CD14-positive monocyte (primary cell): ENCODE results near the gene USP48. TPM values are rescaled to one million over a fixed set of nuclear protein-coding genes. Genes with fewer than 3 reads are reported as not detected.

Experiments
- DNase-seq, 3 donors: peaks; one replicate each; pipeline ENCODE4 v3.0.0-alpha.2; 2011 to 2022
- H2AFZ ChIP-seq: 2 replicates; pipeline ENCODE4 v1.6.0; 2012; ENCODE audit warnings: mild to moderate bottlenecking, low read depth, low read length, inconsistent platforms; ENCODE audit not compliant: insufficient read depth, poor library complexity, severe bottlenecking
- H3K27ac ChIP-seq, 2 donors: 1 replicate in 1 of 2; 2 replicates in 1 of 2; pipeline ENCODE4 v1.5.1; 2012 to 2013; ENCODE audit warnings: low read length in 2 of 2, control low read depth in 1 of 2, inconsistent platforms in 1 of 2, low read depth in 1 of 2, mild to moderate bottlenecking in 1 of 2
- H3K27me3 ChIP-seq, 2 donors: one replicate each; pipeline versions ENCODE4 v1.6.0 to v1.6.1; 2011 to 2013; ENCODE audit warnings: low read length in 2 of 2; ENCODE audit not compliant: control insufficient read depth in 2 of 2, insufficient read depth in 2 of 2
- H3K36me3 ChIP-seq, 2 donors: replicated peaks in 1 of 2; 1 replicate in 1 of 2; 2 replicates in 1 of 2; pipeline versions ENCODE4 v1.5.1 to v1.6.1; 2012 to 2013; ENCODE audit warnings: low read length in 2 of 2, control low read depth in 1 of 2, inconsistent platforms in 1 of 2, mild to moderate bottlenecking in 1 of 2; ENCODE audit not compliant: insufficient read depth in 2 of 2, control insufficient read depth in 1 of 2
- H3K4me1 ChIP-seq, 2 donors: 1 replicate in 1 of 2; 2 replicates in 1 of 2; pipeline versions ENCODE4 v1.5.1 to v1.6.1; 2012 to 2013; ENCODE audit warnings: low read length in 2 of 2, control low read depth in 1 of 2, inconsistent platforms in 1 of 2, mild to moderate bottlenecking in 1 of 2, moderate library complexity in 1 of 2; ENCODE audit not compliant: insufficient read depth in 2 of 2, control insufficient read depth in 1 of 2
- H3K4me2 ChIP-seq: replicated peaks from 2 replicates; pipeline ENCODE3; 2012; ENCODE audit warnings: low read length, moderate library complexity, mild to moderate bottlenecking; ENCODE audit not compliant: poor library complexity, severe bottlenecking; ENCODE audit errors: extremely low read depth
- H3K4me3 ChIP-seq, 3 experiments: fragments of 200-600 bp in 1 of 3; sonication (generic) in 1 of 3; replicated peaks in 1 of 3; 1 replicate in 2 of 3; 2 replicates in 1 of 3; pipeline ENCODE4 v1.5.1; 2011 to 2013; ENCODE audit warnings: low read length in 3 of 3, mild to moderate bottlenecking in 3 of 3, control low read depth in 2 of 3, low read depth in 2 of 3, inconsistent platforms in 1 of 3, moderate library complexity in 1 of 3
- H3K79me2 ChIP-seq: 2 replicates; pipeline ENCODE4 v1.6.0; 2012; ENCODE audit warnings: mild to moderate bottlenecking, control low read depth, inconsistent platforms, low read length, moderate library complexity; ENCODE audit not compliant: insufficient read depth
- H3K9ac ChIP-seq: 2 replicates; pipeline ENCODE4 v1.6.0; 2017; ENCODE audit warnings: low read length, mild to moderate bottlenecking; ENCODE audit not compliant: insufficient read depth, poor library complexity, severe bottlenecking
- H3K9me3 ChIP-seq, 2 donors: replicated peaks in 1 of 2; 1 replicate in 1 of 2; 2 replicates in 1 of 2; pipeline versions ENCODE4 v1.5.1 to v1.6.1; 2012 to 2013; ENCODE audit warnings: low read length in 2 of 2, control low read depth in 1 of 2; ENCODE audit not compliant: control insufficient read depth in 1 of 2, insufficient read depth in 1 of 2
- H4K20me1 ChIP-seq: 2 replicates; pipeline ENCODE4 v1.6.0; 2012; ENCODE audit warnings: mild to moderate bottlenecking, low read length, control low read depth, moderate library complexity; ENCODE audit not compliant: insufficient read depth
- H3K27ac Mint-ChIP-seq, 7 donors: one replicate each; pipeline ENCODE4 v1.8.0; 2020; ENCODE audit warnings: mild to moderate bottlenecking in 7 of 7, mixed read lengths in 7 of 7, moderate library complexity in 6 of 7, inconsistent platforms in 2 of 7
- H3K27me3 Mint-ChIP-seq, 3 donors: one replicate each; pipeline ENCODE4 v1.8.0; 2021 to 2022; ENCODE audit warnings: low read depth in 3 of 3, mild to moderate bottlenecking in 3 of 3, mixed read lengths in 3 of 3, moderate library complexity in 3 of 3, inconsistent platforms in 1 of 3
- H3K36me3 Mint-ChIP-seq, 2 donors: one replicate each; pipeline ENCODE4 v1.8.0; 2020; ENCODE audit warnings: mixed read lengths in 2 of 2, inconsistent platforms in 1 of 2, mild to moderate bottlenecking in 1 of 2
- H3K4me1 Mint-ChIP-seq: one replicate; pipeline ENCODE4 v1.8.0; 2020; ENCODE audit warnings: mild to moderate bottlenecking, mixed read lengths
- H3K4me3 Mint-ChIP-seq, 2 donors: one replicate each; pipeline ENCODE4 v1.8.0; 2020; ENCODE audit warnings: mild to moderate bottlenecking in 2 of 2, mixed read lengths in 2 of 2, moderate library complexity in 1 of 2
- H3K9me3 Mint-ChIP-seq, 7 donors: one replicate each; pipeline ENCODE4 v1.8.0; 2020 to 2022; ENCODE audit warnings: mixed read lengths in 7 of 7, mild to moderate bottlenecking in 6 of 7, moderate library complexity in 6 of 7, inconsistent platforms in 2 of 7
- WGBS: methylation state at CpG from one replicate; pipeline ENCODE4 v1.1.5; 2013; ENCODE audit warnings: missing lambda C conversion rate; ENCODE audit not compliant: insufficient coverage; 5-methylcytosine and 5-hydroxymethylcytosine counted together
- intact Hi-C, 2 donors: fragments of 100-400 bp; cut with micrococcal nuclease; formaldehyde crosslinking; loops; one replicate each; pipeline versions ENCODE4 v1.15.0 to v1.15.1; 2023
- polyA plus RNA-seq, 3 donors: library from polyadenylated mRNA; depleted of rRNA in 1 of 3; unstranded in 2 of 3; stranded (reverse) in 1 of 3; fragments of 300-500 nt in 2 of 3; fragments of >200 nt in 1 of 3; fragmentation: Illumina TruSeq in 2 of 3; gene quantifications; 1 replicate in 2 of 3; 2 replicates in 1 of 3; pipeline ENCODE4 v1.2.3, GENCODE V29; 2012 to 2021
- TF ChIP-seq, protein P1 (sequence below): fragments of 200-600 bp; IDR thresholded peaks from one replicate; pipeline ENCODE4 v1.8.0; 2022; ENCODE audit warnings: antibody characterized with exemption, mild to moderate bottlenecking

USP48 gene
- polyA plus RNA-seq, 3 donors: 26.5 to 40.2 (median 34.3) TPM

DNA sequence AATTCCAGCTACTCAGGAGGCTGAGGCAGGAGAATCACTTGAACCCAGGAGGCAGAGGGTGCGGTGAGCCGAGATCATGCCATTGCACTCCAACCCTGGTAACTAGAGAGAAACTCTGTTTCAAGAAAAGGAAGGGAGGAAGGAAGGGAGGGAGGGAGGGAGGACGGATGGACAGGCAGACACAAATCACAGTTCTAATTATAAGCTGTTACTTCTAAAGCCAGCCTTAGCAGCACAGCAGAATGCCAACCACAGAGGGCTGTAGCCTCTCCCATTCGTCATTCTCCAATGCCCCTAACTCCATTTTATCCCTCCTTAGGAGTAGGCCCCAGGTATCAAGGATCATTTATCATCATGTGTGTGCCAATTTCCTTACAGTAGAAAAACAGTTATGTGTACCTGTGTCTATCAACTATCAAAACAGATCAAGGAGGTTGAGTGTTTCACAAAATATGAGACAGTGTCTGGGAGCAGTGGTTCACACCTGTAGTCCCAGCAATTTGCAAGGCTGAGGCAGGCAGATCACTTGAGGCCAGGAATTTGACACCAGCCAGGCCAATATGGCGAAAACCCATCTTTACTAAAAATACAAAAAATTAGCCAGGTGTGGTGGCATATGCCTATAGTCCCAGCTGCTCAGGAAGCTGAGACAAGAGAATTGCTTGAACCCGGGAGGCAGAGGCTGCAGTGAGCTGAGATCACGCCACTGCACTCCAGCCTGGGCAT lies 19.1 kb downstream of the USP48 start:
- Histone ChIP-seq H3K9me3 (no peaks in the 10 kb centered on the region), H3K36me3 (no peaks in the 10 kb centered on the region), H3K27ac (peak overlapping the region; percentile 53 to 79), H2AFZ (no peak overlapping the region), H3K4me3 (no peak overlapping the region), H3K79me2 (peaks cover 93% of the 10 kb centered on the region), H4K20me1 (peaks cover 28% of the 10 kb centered on the region), H3K9ac (peak overlapping the region; percentile 27), H3K4me2 (no peak overlapping the region), H3K4me1 (peaks cover 79 to 95% of the 10 kb centered on the region in 2 donors), H3K27me3 (no peaks in the 10 kb centered on the region)
- Mint-ChIP-seq H3K9me3 (peaks cover 0 to 2% (median 0%) of the 10 kb centered on the region in 7 donors), H3K4me1 (peaks cover 82% of the 10 kb centered on the region), H3K27me3 (no peaks in the 10 kb centered on the region), H3K4me3 (no peak overlapping the region), H3K36me3 (peaks cover 1 to 10% of the 10 kb centered on the region in 2 donors), H3K27ac (peak overlapping the region; percentile 82 to 96 (median 93))
- no peak for DNase-seq
- no CpG with 5 or more reads among the region's 7 CpGs for WGBS
- TF ChIP-seq, protein P1, sequence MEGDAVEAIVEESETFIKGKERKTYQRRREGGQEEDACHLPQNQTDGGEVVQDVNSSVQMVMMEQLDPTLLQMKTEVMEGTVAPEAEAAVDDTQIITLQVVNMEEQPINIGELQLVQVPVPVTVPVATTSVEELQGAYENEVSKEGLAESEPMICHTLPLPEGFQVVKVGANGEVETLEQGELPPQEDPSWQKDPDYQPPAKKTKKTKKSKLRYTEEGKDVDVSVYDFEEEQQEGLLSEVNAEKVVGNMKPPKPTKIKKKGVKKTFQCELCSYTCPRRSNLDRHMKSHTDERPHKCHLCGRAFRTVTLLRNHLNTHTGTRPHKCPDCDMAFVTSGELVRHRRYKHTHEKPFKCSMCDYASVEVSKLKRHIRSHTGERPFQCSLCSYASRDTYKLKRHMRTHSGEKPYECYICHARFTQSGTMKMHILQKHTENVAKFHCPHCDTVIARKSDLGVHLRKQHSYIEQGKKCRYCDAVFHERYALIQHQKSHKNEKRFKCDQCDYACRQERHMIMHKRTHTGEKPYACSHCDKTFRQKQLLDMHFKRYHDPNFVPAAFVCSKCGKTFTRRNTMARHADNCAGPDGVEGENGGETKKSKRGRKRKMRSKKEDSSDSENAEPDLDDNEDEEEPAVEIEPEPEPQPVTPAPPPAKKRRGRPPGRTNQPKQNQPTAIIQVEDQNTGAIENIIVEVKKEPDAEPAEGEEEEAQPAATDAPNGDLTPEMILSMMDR: no peak
- intact Hi-C loops: no loop called here

- no peaks in the 10 kb centered on the region for H3K9me3 ChIP-seq
- H3K4me1 ChIP-seq: peaks cover 76 to 94% of the 10 kb centered on the region in 2 donors
- H3K27me3 Mint-ChIP-seq: no peaks in the 10 kb centered on the region
- peaks cover 80% of the 10 kb centered on the region for H3K4me1 Mint-ChIP-seq
- H3K9ac ChIP-seq: no peak overlapping the region
- H3K79me2 ChIP-seq: peaks cover 95% of the 10 kb centered on the region
- H3K27ac Mint-ChIP-seq: peak overlapping the region; percentile 42 to 96 (median 92)
- H3K36me3 Mint-ChIP-seq: peaks cover 0 to 9% of the 10 kb centered on the region in 2 donors
- no peaks in the 10 kb centered on the region for H3K9me3 Mint-ChIP-seq
- peaks cover 34% of the 10 kb centered on the region for H4K20me1 ChIP-seq
- no peak overlapping the region for H3K4me2 ChIP-seq
- WGBS: 90% methylated on average over 4 of the region's 10 CpGs
- TF ChIP-seq, protein P1: no peak
- H3K4me3 Mint-ChIP-seq: no peak overlapping the region
- H2AFZ ChIP-seq: no peak overlapping the region
- no peak overlapping the region for H3K4me3 ChIP-seq
- H3K27me3 ChIP-seq: no peaks in the 10 kb centered on the region
- no peak for DNase-seq
- peak overlapping the region in 1 of 2 donors; percentile 79 for H3K27ac ChIP-seq
- no peaks in the 10 kb centered on the region for H3K36me3 ChIP-seq
- intact Hi-C loops: no loop called here
Measured at GRCh38 chr1:21763236-21763635, 19.7 kb downstream of the USP48 start.
